CD4-positive, alpha-beta memory T cell (primary cell): ENCODE measurements around the gene VPS13C. TPM values are rescaled to one million over a fixed set of nuclear protein-coding genes. Genes with fewer than 3 reads are reported as not detected.

Experiments
- CTCF ChIA-PET: fragments of 350-600 bp; sonication (Branson Sonifier 250); formaldehyde crosslinking; loops from one replicate; lab custom pipeline; 2021; ENCODE audit warnings: inconsistent platforms; ENCODE audit not compliant: partially characterized antibody; lab: Charles Lee
- POLR2A ChIA-PET: fragments of 350-600 bp; sonication (Branson Sonifier 250); formaldehyde crosslinking; loops from one replicate; lab custom pipeline; 2021; ENCODE audit not compliant: partially characterized antibody; lab: Charles Lee
- DNase-seq, 5 donors: peaks; one replicate each; pipeline versions ENCODE4 v3.0.0 to v3.0.0-alpha.2; 2020 to 2022; ENCODE audit warnings: mixed read lengths in 1 of 5
- H3K27ac ChIP-seq: one replicate; pipeline ENCODE4 v1.7.0; 2013; ENCODE audit warnings: low read depth, low read length
- H3K27me3 ChIP-seq: 2 replicates; pipeline ENCODE4 v1.7.0; 2013; ENCODE audit warnings: mild to moderate bottlenecking, low read length, moderate library complexity; ENCODE audit not compliant: insufficient read depth
- H3K36me3 ChIP-seq: 2 replicates; pipeline ENCODE4 v1.7.0; 2013; ENCODE audit warnings: mild to moderate bottlenecking, low read length, moderate library complexity; ENCODE audit not compliant: insufficient read depth
- H3K4me1 ChIP-seq: 2 replicates; pipeline ENCODE4 v1.7.0; 2013; ENCODE audit warnings: mild to moderate bottlenecking, low read length, moderate library complexity; ENCODE audit not compliant: insufficient read depth
- H3K4me3 ChIP-seq, 2 donors: one replicate each; pipeline ENCODE4 v1.7.0; 2013; ENCODE audit warnings: low read length in 2 of 2, mild to moderate bottlenecking in 1 of 2
- H3K9me3 ChIP-seq, 2 donors: one replicate each; pipeline ENCODE4 v1.7.0; 2013; ENCODE audit warnings: low read length in 2 of 2, control low read depth in 1 of 2; ENCODE audit not compliant: control insufficient read depth in 1 of 2
- H3K27ac Mint-ChIP-seq, 7 donors: one replicate each; pipeline ENCODE4 v1.8.0; 2020 to 2021; ENCODE audit warnings: mixed read lengths in 7 of 7, mild to moderate bottlenecking in 6 of 7, inconsistent platforms in 3 of 7, moderate library complexity in 3 of 7
- H3K27me3 Mint-ChIP-seq, 2 donors: one replicate each; pipeline ENCODE4 v1.8.0; 2020 to 2021; ENCODE audit warnings: mixed read lengths in 2 of 2
- H3K36me3 Mint-ChIP-seq, 2 donors: one replicate each; pipeline ENCODE4 v1.8.0; 2020 to 2021; ENCODE audit warnings: mixed read lengths in 2 of 2, inconsistent platforms in 1 of 2, mild to moderate bottlenecking in 1 of 2
- H3K4me1 Mint-ChIP-seq, 4 donors: one replicate each; pipeline ENCODE4 v1.8.0; 2020 to 2021; ENCODE audit warnings: mixed read lengths in 4 of 4, mild to moderate bottlenecking in 1 of 4
- H3K4me3 Mint-ChIP-seq, 8 donors: one replicate each; pipeline ENCODE4 v1.8.0; 2020 to 2021; ENCODE audit warnings: mixed read lengths in 8 of 8, mild to moderate bottlenecking in 7 of 8, moderate library complexity in 6 of 8, inconsistent platforms in 3 of 8
- H3K9me3 Mint-ChIP-seq, 8 donors: one replicate each; pipeline ENCODE4 v1.8.0; 2020 to 2021; ENCODE audit warnings: mixed read lengths in 8 of 8, mild to moderate bottlenecking in 5 of 8, inconsistent platforms in 3 of 8, moderate library complexity in 1 of 8
- intact Hi-C: fragments of 100-400 bp; cut with micrococcal nuclease; formaldehyde crosslinking; loops from one replicate; pipeline ENCODE4 v1.15.1; 2023
- polyA plus RNA-seq, 2 donors: library from polyadenylated mRNA; unstranded; fragments of 300-500 nt; fragmentation: Illumina TruSeq; gene quantifications; one replicate each; pipeline ENCODE4 v1.2.3, GENCODE V29; 2021
- total RNA-seq, 2 experiments: library from RNA; stranded (reverse); gene quantifications; one replicate each; pipeline ENCODE4 v1.2.3, GENCODE V29; 2021

The VPS13C gene
- total and polyA plus RNA-seq, 4 experiments from 2014 or later: 10.6 to 148 (median 82.3) TPM

GRCh38 chr15:62066663-62067447, 6.6 kb upstream of the VPS13C start, which contains the start of gene C2CD4A:
C2CD4A (plus strand) TSS chr15:62066977; CDS start chr15:62067614, 637 bp downstream.
- intact Hi-C loops: loop anchor here (5.0 kb wide), 2 partner anchors 40 to 75 kb away; no protein-coding TSS in a partner anchor

GRCh38 chr15:62063825-62064635, 3.8 kb upstream of the VPS13C start:
- H3K27me3 Mint-ChIP-seq: peaks cover 3 to 8% of the 10 kb centered on the region in 2 donors

More at GRCh38 chr15:62066663-62067447, 6.6 kb upstream of the VPS13C start, which contains the start of gene C2CD4A:
- DNase-seq: peak; percentile 54 to 72 (median 58)
- peaks cover 0 to 9% of the 10 kb centered on the region in 2 donors for H3K36me3 Mint-ChIP-seq
- POLR2A ChIA-PET: interaction anchor here (1.8 kb wide), 1 partner anchor 57 kb away, joined by 7 read pairs; no protein-coding TSS in a partner anchor
- Histone ChIP-seq H3K27ac (no peak within 1 kb of the TSS), H3K4me1 (peaks cover 23% of the 10 kb centered on the region), H3K4me3 (peak within 1 kb of the TSS; percentile 18 to 57), H3K9me3 (no peaks in the 10 kb centered on the region), H3K27me3 (no peaks in the 10 kb centered on the region), H3K36me3 (no peaks in the 10 kb centered on the region)
- H3K4me1 Mint-ChIP-seq: peaks cover 18 to 31% (median 24%) of the 10 kb centered on the region in 4 donors
- H3K9me3 Mint-ChIP-seq: no peaks in the 10 kb centered on the region
- peak within 1 kb of the TSS; percentile 88 to 97 (median 92) for H3K4me3 Mint-ChIP-seq
- peak within 1 kb of the TSS in 6 of 7 donors; percentile 26 to 78 (median 66) for H3K27ac Mint-ChIP-seq
- peaks cover 3 to 8% of the 10 kb centered on the region in 2 donors for H3K27me3 Mint-ChIP-seq
- CTCF ChIA-PET: interaction anchor here (0.7 to 1.6 kb wide), 5 partner anchors 14 to 91 kb away, joined by 3 to 6 read pairs (median 3); no protein-coding TSS in a partner anchor

GRCh38 chr15:62060896-62061280, 641 bp upstream of the VPS13C start:
- POLR2A ChIA-PET: interaction anchor here (0.5 to 2.4 kb wide), 13 partner anchors 8 to 202 kb away, joined by 3 to 12 read pairs (median 4); no protein-coding TSS in a partner anchor
- Histone ChIP-seq H3K4me1 (peaks cover 33% of the 10 kb centered on the region), H3K9me3 (no peaks in the 10 kb centered on the region), H3K27ac (peak overlapping the region; percentile 83), H3K36me3 (no peaks in the 10 kb centered on the region), H3K27me3 (no peaks in the 10 kb centered on the region), H3K4me3 (peak overlapping the region; percentile 65 to 94)
- no peaks in the 10 kb centered on the region for H3K9me3 Mint-ChIP-seq
- intact Hi-C loops: loop anchor here (2.0 to 5.0 kb wide), 2 partner anchors 14 to 61 kb away; no protein-coding TSS in a partner anchor
- peaks cover 25 to 59% (median 43%) of the 10 kb centered on the region in 4 donors for H3K4me1 Mint-ChIP-seq
- peak overlapping the region; percentile 95 to 100 (median 98) for H3K4me3 Mint-ChIP-seq
- peaks cover 7 to 17% of the 10 kb centered on the region in 2 donors for H3K36me3 Mint-ChIP-seq
- CTCF ChIA-PET: interaction anchor here (0.9 to 3.7 kb wide), 14 partner anchors 9 to 120 kb away, joined by 3 to 39 read pairs (median 5); no protein-coding TSS in a partner anchor
- no peak for DNase-seq
- H3K27ac Mint-ChIP-seq: peak overlapping the region; percentile 97 to 99 (median 98)
- H3K27me3 Mint-ChIP-seq: no peaks in the 10 kb centered on the region

More at GRCh38 chr15:62063825-62064635, 3.8 kb upstream of the VPS13C start:
- Mint-ChIP-seq H3K9me3 (no peaks in the 10 kb centered on the region), H3K4me3 (peak overlapping the region in 1 of 8 donors; percentile 32), H3K4me1 (peaks cover 27 to 51% (median 38%) of the 10 kb centered on the region in 4 donors), H3K27ac (peak overlapping the region in 2 of 7 donors; percentile 17 to 32), H3K36me3 (peaks cover 0 to 20% of the 10 kb centered on the region in 2 donors)
- Histone ChIP-seq H3K27ac (no peak overlapping the region), H3K36me3 (no peaks in the 10 kb centered on the region), H3K27me3 (no peaks in the 10 kb centered on the region), H3K9me3 (no peaks in the 10 kb centered on the region), H3K4me3 (no peak overlapping the region), H3K4me1 (peaks cover 34% of the 10 kb centered on the region)
- CTCF ChIA-PET: interaction anchor here (0.7 kb wide), 1 partner anchor 123 kb away, joined by 3 read pairs; no protein-coding TSS in a partner anchor
- POLR2A ChIA-PET: no interaction called here
- DNase-seq: no peak
- intact Hi-C loops: loop anchor here (5.0 kb wide), 1 partner anchor 58 kb away; no protein-coding TSS in a partner anchor

GRCh38 chr15:62059816-62060112, 483 bp downstream of the VPS13C start:
- DNase-seq: peak; percentile 64 to 85 (median 72)
- Mint-ChIP-seq H3K4me3 (peak overlapping the region; percentile 90 to 100 (median 96)), H3K36me3 (peaks cover 7 to 17% of the 10 kb centered on the region in 2 donors), H3K9me3 (no peaks in the 10 kb centered on the region), H3K27ac (peak overlapping the region; percentile 95 to 99 (median 97)), H3K4me1 (peaks cover 31 to 70% (median 53%) of the 10 kb centered on the region in 4 donors), H3K27me3 (no peaks in the 10 kb centered on the region)
- intact Hi-C loops: loop anchor here (2.0 to 5.0 kb wide), 2 partner anchors 13 to 63 kb away; no protein-coding TSS in a partner anchor
- H3K4me1 ChIP-seq: peaks cover 43% of the 10 kb centered on the region
- H3K9me3 ChIP-seq: no peaks in the 10 kb centered on the region
- ChIA-PET CTCF (interaction anchor here (0.7 to 3.7 kb wide), 14 partner anchors 8 to 85 kb away, joined by 3 to 39 read pairs (median 5); no protein-coding TSS in a partner anchor), POLR2A (interaction anchor here (1.0 to 2.4 kb wide), 8 partner anchors 9 to 85 kb away, joined by 4 to 12 read pairs (median 6); no protein-coding TSS in a partner anchor)
- H3K4me3 ChIP-seq: peak overlapping the region; percentile 65 to 94
- peak overlapping the region; percentile 83 for H3K27ac ChIP-seq
- H3K27me3 ChIP-seq: no peaks in the 10 kb centered on the region
- H3K36me3 ChIP-seq: no peaks in the 10 kb centered on the region

- no peaks in the 10 kb centered on the region for H3K36me3 ChIP-seq
- peak overlapping the region; percentile 95 to 99 (median 97) for H3K27ac Mint-ChIP-seq
- peaks cover 7 to 17% of the 10 kb centered on the region in 2 donors for H3K36me3 Mint-ChIP-seq
- peak overlapping the region; percentile 90 to 100 (median 96) for H3K4me3 Mint-ChIP-seq
- ChIA-PET CTCF (interaction anchor here (1.2 to 3.7 kb wide), 4 partner anchors 12 to 74 kb away, joined by 3 to 39 read pairs (median 11); no protein-coding TSS in a partner anchor), POLR2A (interaction anchor here (0.7 to 2.4 kb wide), 4 partner anchors 9 to 32 kb away, joined by 4 to 12 read pairs (median 7); no protein-coding TSS in a partner anchor)
- no peaks in the 10 kb centered on the region for H3K27me3 ChIP-seq
- H3K9me3 Mint-ChIP-seq: no peaks in the 10 kb centered on the region
- no peak for DNase-seq
- H3K4me1 ChIP-seq: peaks cover 48% of the 10 kb centered on the region
- H3K4me1 Mint-ChIP-seq: peaks cover 35 to 75% (median 58%) of the 10 kb centered on the region in 4 donors
- H3K9me3 ChIP-seq: no peaks in the 10 kb centered on the region
- peak overlapping the region; percentile 83 for H3K27ac ChIP-seq
- H3K4me3 ChIP-seq: peak overlapping the region; percentile 65 to 94
- H3K27me3 Mint-ChIP-seq: no peaks in the 10 kb centered on the region
- intact Hi-C loops: no loop called here
Measured at GRCh38 chr15:62059108-62059815, 985 bp downstream of the VPS13C start.
